ENCODE measurements around the gene SNTG2. TPM values are rescaled to one million over a fixed set of nuclear protein-coding genes. Genes with fewer than 3 reads are reported as not detected.

Gene SNTG2
- total and polyA plus RNA-seq, 10 donors: 1.9 to 59.4 (median 18.3) TPM

- Histone ChIP-seq H3K9me3 (peaks cover 0 to 16% (median 0%) of the 10 kb centered on the region in 8 donors), H3K27ac (no peak overlapping the region)
- 58 to 82% (median 72%) methylated on average over 11 to 12 of the region's 12 CpGs for WGBS, 5 donors
Observed at GRCh38 chr2:1115843-1116539, 165.3 kb downstream of the SNTG2 start.

DNA sequence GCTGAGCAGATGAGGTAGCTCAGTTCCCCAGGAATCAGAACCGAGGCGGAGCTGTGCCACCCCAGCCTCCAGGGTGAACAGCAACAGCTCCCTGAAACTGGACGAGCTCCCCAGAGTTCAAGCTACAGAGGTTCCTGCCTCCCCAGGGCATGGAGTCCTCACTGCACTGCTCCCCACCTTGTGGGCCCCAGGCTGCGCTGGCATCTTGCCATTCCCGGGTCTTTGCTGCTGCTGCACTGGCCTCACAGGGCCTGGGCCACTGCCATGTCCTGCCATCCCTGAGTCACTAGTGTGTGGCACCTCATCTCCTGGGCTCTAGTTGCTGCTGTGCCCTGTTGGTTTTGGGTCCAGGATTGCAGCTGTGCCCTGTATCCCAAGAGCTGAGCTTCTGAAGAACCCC is 166.9 kb downstream of the SNTG2 start:
- Histone ChIP-seq H3K9me3 (peaks cover 0 to 11% (median 0%) of the 10 kb centered on the region in 8 donors), H3K4me3 (no peak overlapping the region), H3K27me3 (replicated peaks in 1 of 7) (no peaks in the 10 kb centered on the region), H3K27ac (no peak overlapping the region), H3K4me1 (no peaks in the 10 kb centered on the region), H3K36me3 (no peaks in the 10 kb centered on the region)
- intact Hi-C loops (cut with DNase I; ENCODE audit: low total_unique reads): no loop called here
- DNase-seq: no peak
- TF ChIP-seq POLR2A (IDR thresholded peaks at IDR 0.05) (no peak), POLR2AphosphoS5 (IDR thresholded peaks at IDR 0.05) (no peak)
- TF ChIP-seq, protein P1, sequence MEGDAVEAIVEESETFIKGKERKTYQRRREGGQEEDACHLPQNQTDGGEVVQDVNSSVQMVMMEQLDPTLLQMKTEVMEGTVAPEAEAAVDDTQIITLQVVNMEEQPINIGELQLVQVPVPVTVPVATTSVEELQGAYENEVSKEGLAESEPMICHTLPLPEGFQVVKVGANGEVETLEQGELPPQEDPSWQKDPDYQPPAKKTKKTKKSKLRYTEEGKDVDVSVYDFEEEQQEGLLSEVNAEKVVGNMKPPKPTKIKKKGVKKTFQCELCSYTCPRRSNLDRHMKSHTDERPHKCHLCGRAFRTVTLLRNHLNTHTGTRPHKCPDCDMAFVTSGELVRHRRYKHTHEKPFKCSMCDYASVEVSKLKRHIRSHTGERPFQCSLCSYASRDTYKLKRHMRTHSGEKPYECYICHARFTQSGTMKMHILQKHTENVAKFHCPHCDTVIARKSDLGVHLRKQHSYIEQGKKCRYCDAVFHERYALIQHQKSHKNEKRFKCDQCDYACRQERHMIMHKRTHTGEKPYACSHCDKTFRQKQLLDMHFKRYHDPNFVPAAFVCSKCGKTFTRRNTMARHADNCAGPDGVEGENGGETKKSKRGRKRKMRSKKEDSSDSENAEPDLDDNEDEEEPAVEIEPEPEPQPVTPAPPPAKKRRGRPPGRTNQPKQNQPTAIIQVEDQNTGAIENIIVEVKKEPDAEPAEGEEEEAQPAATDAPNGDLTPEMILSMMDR (IDR thresholded peaks at IDR 0.05 in 8 of 11, conservative IDR thresholded peaks at IDR 0.05 in 3 of 11): no peak
- 80 to 98% (median 91%) methylated on average over 4 to 5 of the region's 5 CpGs; no CpG with 5 or more reads in 1 of the 5 donors for WGBS, 5 donors

More at GRCh38 chr2:1115843-1116539, 165.3 kb downstream of the SNTG2 start:
- Histone ChIP-seq H3K4me1 (no peaks in the 10 kb centered on the region), H3K36me3 (no peaks in the 10 kb centered on the region), H3K4me3 (no peak overlapping the region), H3K27me3 (replicated peaks in 1 of 7) (no peaks in the 10 kb centered on the region)
- no peak for TF ChIP-seq POLR2AphosphoS5 (IDR thresholded peaks at IDR 0.05)
- no peak for TF ChIP-seq POLR2A (IDR thresholded peaks at IDR 0.05)
- TF ChIP-seq, protein P1 (IDR thresholded peaks at IDR 0.05 in 8 of 11, conservative IDR thresholded peaks at IDR 0.05 in 3 of 11): no peak
- intact Hi-C loops (cut with DNase I; ENCODE audit: low total_unique reads): no loop called here
- no peak for DNase-seq

- intact Hi-C loops (cut with DNase I; ENCODE audit: low total_unique reads): no loop called here
- TF ChIP-seq POLR2AphosphoS5 (IDR thresholded peaks at IDR 0.05): no peak
- no peak for TF ChIP-seq POLR2A (IDR thresholded peaks at IDR 0.05)
- TF ChIP-seq, protein P1 (IDR thresholded peaks at IDR 0.05 in 8 of 11, conservative IDR thresholded peaks at IDR 0.05 in 3 of 11): no peak
- Histone ChIP-seq H3K27me3 (replicated peaks in 1 of 7) (no peaks in the 10 kb centered on the region), H3K36me3 (no peaks in the 10 kb centered on the region), H3K4me3 (no peak overlapping the region), H3K27ac (no peak overlapping the region), H3K9me3 (no peaks in the 10 kb centered on the region), H3K4me1 (no peaks in the 10 kb centered on the region)
- no peak for DNase-seq
- 23 to 78% (median 48%) methylated on average over 1 of the region's 1 CpG for WGBS, 5 donors
Observed at GRCh38 chr2:1125217-1125616, 174.6 kb downstream of the SNTG2 start.

DNA sequence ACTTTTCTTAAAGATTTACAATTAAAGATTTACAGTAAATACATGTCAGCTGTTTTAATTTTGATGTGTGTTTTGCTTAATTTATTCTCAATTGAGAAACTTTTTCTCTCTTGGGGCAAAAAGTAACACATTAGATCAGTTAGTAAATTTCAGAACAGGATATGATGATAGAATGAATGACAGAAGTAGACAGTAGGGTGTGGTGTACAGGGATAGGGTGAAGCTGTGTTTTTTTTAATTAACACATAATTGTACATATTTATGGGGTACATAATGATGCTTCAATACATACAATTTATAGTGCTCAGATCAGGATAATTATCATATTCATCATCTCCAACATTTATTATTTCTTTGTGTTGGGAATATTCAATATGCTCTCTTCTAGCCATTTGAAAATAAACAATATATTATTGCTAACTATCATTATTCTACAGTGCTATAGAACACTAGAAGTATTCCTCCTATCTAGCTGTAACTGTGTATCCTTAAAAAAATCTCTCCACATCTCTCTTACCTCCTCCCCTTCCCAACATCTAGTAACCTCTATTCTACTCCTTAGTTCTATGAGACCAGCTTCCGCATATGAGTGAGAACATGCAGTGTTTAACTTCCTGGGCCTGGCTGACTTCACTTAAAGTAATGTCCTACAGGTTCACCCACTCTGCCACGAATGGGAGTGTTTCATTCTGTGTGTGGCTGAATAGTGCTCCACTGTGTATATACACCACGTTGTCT is 175.2 kb downstream of the SNTG2 start:
- TF ChIP-seq POLR2AphosphoS5 (IDR thresholded peaks at IDR 0.05) (no peak), POLR2A (IDR thresholded peaks at IDR 0.05) (no peak)
- TF ChIP-seq, protein P1 (IDR thresholded peaks at IDR 0.05 in 8 of 11, conservative IDR thresholded peaks at IDR 0.05 in 3 of 11): no peak
- Histone ChIP-seq H3K36me3 (no peaks in the 10 kb centered on the region), H3K4me1 (no peaks in the 10 kb centered on the region), H3K9me3 (no peaks in the 10 kb centered on the region), H3K4me3 (no peak overlapping the region), H3K27me3 (replicated peaks in 1 of 7) (no peaks in the 10 kb centered on the region), H3K27ac (no peak overlapping the region)
- no peak for DNase-seq
- intact Hi-C loops (cut with DNase I; ENCODE audit: low total_unique reads): no loop called here
- WGBS, 5 donors: 80 to 85% (median 83%) methylated on average over 3 of the region's 3 CpGs

All from spleen (tissue), 11 donors.